Mesothelial cell of epicardium (in vitro differentiated cells): Measurements from ENCODE around the gene ADD2. TPM values are rescaled to one million over a fixed set of nuclear protein-coding genes. Genes with fewer than 3 reads are reported as not detected.

ENCODE experiments used
- DNase-seq, 2 experiments: peaks; one replicate each; pipeline ENCODE4 v3.0.0; 2021; ENCODE audit warnings: low spot score in 2 of 2; ENCODE audit not compliant: unreplicated experiment in 2 of 2
- H3K27ac Mint-ChIP-seq: 2 replicates; pipeline ENCODE4 v1.8.0; 2021; ENCODE audit warnings: mixed read lengths
- H3K27me3 Mint-ChIP-seq: 2 replicates; pipeline ENCODE4 v1.8.0; 2021; ENCODE audit warnings: low read depth, mixed read lengths
- H3K36me3 Mint-ChIP-seq: 2 replicates; pipeline ENCODE4 v1.8.0; 2021; ENCODE audit warnings: mixed read lengths
- H3K4me1 Mint-ChIP-seq: 2 replicates; pipeline ENCODE4 v1.8.0; 2021; ENCODE audit warnings: mixed read lengths
- H3K4me3 Mint-ChIP-seq: 2 replicates; pipeline ENCODE4 v1.8.0; 2021; ENCODE audit warnings: mild to moderate bottlenecking, moderate library complexity, mixed read lengths
- H3K9me3 Mint-ChIP-seq: 2 replicates; pipeline ENCODE4 v1.8.0; 2021; ENCODE audit warnings: mixed read lengths
- CTCF ChIP-seq: fragments of 200-600 bp; sonication (generic); IDR thresholded peaks from one replicate; pipeline ENCODE4 v1.5.0; 2021; ENCODE audit warnings: antibody characterized with exemption; ENCODE audit not compliant: unreplicated experiment
- total RNA-seq: library from RNA; stranded (reverse); gene quantifications from 3 replicates; pipeline ENCODE4 v1.2.1, GENCODE V29; 2021

Gene ADD2
- total RNA-seq, 1 donor from 2014 or later = 1.3 TPM

GRCh38 chr2:70789304-70790135 lies 21.5 kb upstream of the ADD2 start:
- H3K27ac Mint-ChIP-seq = no peak overlapping the region
- peaks cover 10% of the 10 kb centered on the region for H3K4me1 Mint-ChIP-seq
- peaks cover 3% of the 10 kb centered on the region for H3K9me3 Mint-ChIP-seq
- DNase-seq = peak in 1 of 2 experiments; percentile 77
- peak overlapping the region; percentile 59 for H3K4me3 Mint-ChIP-seq
- TF ChIP-seq CTCF = peak; percentile 37
- peaks cover 93% of the 10 kb centered on the region for H3K27me3 Mint-ChIP-seq
- H3K36me3 Mint-ChIP-seq = no peaks in the 10 kb centered on the region

- Mint-ChIP-seq H3K27ac (no peak overlapping the region), H3K9me3 (no peaks in the 10 kb centered on the region), H3K4me3 (no peak overlapping the region), H3K4me1 (peaks cover 8% of the 10 kb centered on the region), H3K27me3 (peaks cover 65% of the 10 kb centered on the region), H3K36me3 (no peaks in the 10 kb centered on the region)
- DNase-seq = no peak
- no peak for TF ChIP-seq CTCF
These were observed 17.3 kb upstream of the ADD2 start for GRCh38 chr2:70785137-70785911.

- Mint-ChIP-seq H3K9me3 (no peaks in the 10 kb centered on the region), H3K36me3 (no peaks in the 10 kb centered on the region), H3K4me1 (peaks cover 5% of the 10 kb centered on the region), H3K4me3 (no peak overlapping the region), H3K27me3 (peaks cover 60% of the 10 kb centered on the region), H3K27ac (no peak overlapping the region)
- DNase-seq = no peak
- TF ChIP-seq CTCF = no peak
These were observed 16.3 kb upstream of the ADD2 start for GRCh38 chr2:70784320-70784719.

GRCh38 chr2:70779911-70780545 lies 12.0 kb upstream of the ADD2 start:
- DNase-seq = no peak
- TF ChIP-seq CTCF = no peak
- Mint-ChIP-seq H3K4me3 (no peak overlapping the region), H3K4me1 (peaks cover 2% of the 10 kb centered on the region), H3K27ac (no peak overlapping the region), H3K36me3 (no peaks in the 10 kb centered on the region), H3K9me3 (no peaks in the 10 kb centered on the region), H3K27me3 (peaks cover 43% of the 10 kb centered on the region)

- no peak overlapping the region for H3K4me3 Mint-ChIP-seq
- no peak for TF ChIP-seq CTCF
- H3K27me3 Mint-ChIP-seq = peaks cover 45% of the 10 kb centered on the region
- H3K27ac Mint-ChIP-seq = no peak overlapping the region
- no peaks in the 10 kb centered on the region for H3K9me3 Mint-ChIP-seq
- H3K4me1 Mint-ChIP-seq = peaks cover 2% of the 10 kb centered on the region
- no peak for DNase-seq
- H3K36me3 Mint-ChIP-seq = no peaks in the 10 kb centered on the region
These were observed 11.5 kb upstream of the ADD2 start for GRCh38 chr2:70779491-70779890.
